Body of pancreas (tissue), 4 donors: ENCODE results near the gene CMIP.

Experiments
- POLR2A ChIP-seq, 3 donors: fragments of 450-650 bp; IDR thresholded peaks; one replicate each; pipeline ENCODE4 v1.6.1; 2016; ENCODE audit warnings: antibody characterized with exemption in 3 of 3, mild to moderate bottlenecking in 2 of 3
- TF ChIP-seq, protein P1 (sequence below), 7 experiments: fragments of 450-650 bp in 4 of 7; fragments of 200-600 bp in 3 of 7; sonication (generic) in 3 of 7; IDR thresholded peaks; one replicate each; pipeline ENCODE4 v1.5.1; 2016 to 2019; ENCODE audit warnings: antibody characterized with exemption in 7 of 7

- TF ChIP-seq, protein P1, sequence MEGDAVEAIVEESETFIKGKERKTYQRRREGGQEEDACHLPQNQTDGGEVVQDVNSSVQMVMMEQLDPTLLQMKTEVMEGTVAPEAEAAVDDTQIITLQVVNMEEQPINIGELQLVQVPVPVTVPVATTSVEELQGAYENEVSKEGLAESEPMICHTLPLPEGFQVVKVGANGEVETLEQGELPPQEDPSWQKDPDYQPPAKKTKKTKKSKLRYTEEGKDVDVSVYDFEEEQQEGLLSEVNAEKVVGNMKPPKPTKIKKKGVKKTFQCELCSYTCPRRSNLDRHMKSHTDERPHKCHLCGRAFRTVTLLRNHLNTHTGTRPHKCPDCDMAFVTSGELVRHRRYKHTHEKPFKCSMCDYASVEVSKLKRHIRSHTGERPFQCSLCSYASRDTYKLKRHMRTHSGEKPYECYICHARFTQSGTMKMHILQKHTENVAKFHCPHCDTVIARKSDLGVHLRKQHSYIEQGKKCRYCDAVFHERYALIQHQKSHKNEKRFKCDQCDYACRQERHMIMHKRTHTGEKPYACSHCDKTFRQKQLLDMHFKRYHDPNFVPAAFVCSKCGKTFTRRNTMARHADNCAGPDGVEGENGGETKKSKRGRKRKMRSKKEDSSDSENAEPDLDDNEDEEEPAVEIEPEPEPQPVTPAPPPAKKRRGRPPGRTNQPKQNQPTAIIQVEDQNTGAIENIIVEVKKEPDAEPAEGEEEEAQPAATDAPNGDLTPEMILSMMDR (IDR thresholded peaks at IDR 0.05) = no peak
- no peak for TF ChIP-seq POLR2A (IDR thresholded peaks at IDR 0.05)
These were observed 269.2 kb downstream of the CMIP start for GRCh38 chr16:81713796-81714195.
